Activated CD8-positive, alpha-beta memory T cell treated with anti-CD3 and anti-CD28 coated beads for 36 hours (primary cell): ENCODE measurements around the gene VPS18. TPM values are rescaled to one million over a fixed set of nuclear protein-coding genes. Genes with fewer than 3 reads are reported as not detected.

Experiments used
- CTCF ChIA-PET: fragments of 350-600 bp; sonication (Branson Sonifier 250); formaldehyde crosslinking; loops from one replicate; lab custom pipeline; 2021; ENCODE audit warnings: antibody characterized with exemption; lab: Charles Lee
- POLR2A ChIA-PET: fragments of 350-600 bp; sonication (Branson Sonifier 250); formaldehyde crosslinking; loops from one replicate; lab custom pipeline; 2021; ENCODE audit warnings: antibody characterized with exemption; lab: Charles Lee
- total RNA-seq, 2 experiments: library from RNA; stranded (reverse); gene quantifications; one replicate each; pipeline ENCODE4 v1.2.3, GENCODE V29; 2021

VPS18 gene
- total RNA-seq, 2 experiments from 2014 or later, result 16.0 to 16.8 TPM

DNA sequence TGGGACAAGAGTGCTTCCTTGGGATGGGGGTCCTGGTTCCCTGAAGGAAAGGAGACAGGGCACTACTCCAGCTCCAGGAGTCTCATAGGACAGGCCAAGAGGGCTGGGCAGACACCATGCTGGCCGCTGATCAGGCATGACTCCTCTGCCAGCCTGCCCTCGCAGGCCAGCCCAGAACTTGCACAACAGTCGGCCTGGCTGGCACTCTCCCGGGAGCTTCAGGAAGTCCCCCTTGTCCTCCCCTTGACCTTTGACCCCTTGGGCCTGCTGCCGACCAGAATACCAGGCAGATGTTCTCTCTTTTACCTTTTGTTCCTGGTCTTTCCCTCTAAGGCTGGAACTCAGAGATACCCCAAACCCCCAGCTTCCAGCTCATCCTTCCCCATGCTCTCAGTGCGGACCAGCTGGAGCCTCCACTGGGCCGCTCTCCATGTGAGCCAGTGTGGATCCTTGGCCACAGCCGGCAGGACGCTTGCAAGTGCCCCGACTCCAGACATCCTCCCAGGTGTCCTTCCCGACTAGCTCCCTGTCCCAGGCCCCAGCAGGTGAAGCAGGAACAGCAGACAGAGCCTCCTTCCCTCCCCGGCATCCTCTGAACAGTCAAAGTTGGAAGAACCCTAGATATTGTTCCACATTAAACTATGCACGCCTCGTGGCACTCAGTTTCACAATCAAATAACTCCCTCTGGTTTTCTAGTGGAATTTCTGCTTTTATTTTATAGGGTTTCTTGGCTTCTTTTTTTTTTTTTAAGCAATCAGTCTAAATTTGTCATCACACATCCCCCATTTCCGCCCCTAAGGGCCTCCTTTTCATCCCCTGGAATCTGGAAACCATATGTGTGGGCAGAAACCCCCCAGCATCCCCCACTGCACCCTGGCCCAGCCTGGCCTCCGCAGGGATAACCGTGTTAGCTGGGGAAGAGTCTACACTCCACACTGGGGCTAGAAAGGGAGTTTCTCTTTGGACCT is 15.7 kb downstream of the VPS18 start:
- CTCF ChIA-PET, result interaction anchor here (0.6 kb wide), 1 partner anchor 49 kb away, joined by 4 read pairs; no protein-coding TSS in a partner anchor
- POLR2A ChIA-PET, result no interaction called here

DNA sequence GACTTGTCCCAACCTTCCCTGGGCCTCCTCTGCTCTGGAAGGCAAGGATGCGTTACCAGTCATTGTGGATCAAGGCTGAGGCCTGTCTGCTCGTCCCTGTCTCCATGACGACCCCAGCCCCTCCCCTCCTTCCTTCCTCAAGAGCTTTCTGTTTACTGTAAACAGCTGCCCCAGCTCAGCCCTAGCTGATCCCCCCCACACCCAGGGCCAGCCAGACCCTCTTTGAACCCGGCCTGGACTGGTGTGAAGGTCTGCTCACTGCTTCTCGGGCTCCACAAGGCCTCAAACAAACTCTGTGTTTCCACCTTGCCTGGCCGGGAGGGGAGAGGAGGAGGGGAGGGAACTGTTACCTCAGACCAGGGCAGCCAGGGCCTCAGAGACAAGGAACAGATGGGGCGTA is 16.9 kb downstream of the VPS18 start:
- ChIA-PET POLR2A (no interaction called here), CTCF (no interaction called here)

DNA sequence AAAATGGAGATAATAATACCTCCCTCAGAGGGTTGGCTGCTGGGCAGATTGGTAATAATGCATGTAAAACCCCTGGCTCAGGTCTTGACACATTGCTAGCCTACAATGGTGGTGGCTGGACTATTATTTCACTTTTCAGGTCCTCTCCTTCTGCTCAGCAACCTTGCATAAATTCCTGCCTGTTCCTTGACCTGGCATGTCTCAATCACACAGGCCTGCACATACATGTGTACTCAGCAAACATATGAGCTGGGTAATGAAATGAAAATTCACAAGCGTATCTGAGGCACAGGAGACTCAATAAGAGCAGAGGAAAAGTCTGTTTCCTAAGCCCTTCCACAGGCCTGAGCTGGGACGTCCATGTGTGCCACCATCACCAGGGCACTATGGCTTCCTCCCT is 17.4 kb downstream of the VPS18 start:
- CTCF ChIA-PET, result interaction anchor here (0.6 kb wide), 1 partner anchor 18 kb away, joined by 3 read pairs; no protein-coding TSS in a partner anchor

DNA sequence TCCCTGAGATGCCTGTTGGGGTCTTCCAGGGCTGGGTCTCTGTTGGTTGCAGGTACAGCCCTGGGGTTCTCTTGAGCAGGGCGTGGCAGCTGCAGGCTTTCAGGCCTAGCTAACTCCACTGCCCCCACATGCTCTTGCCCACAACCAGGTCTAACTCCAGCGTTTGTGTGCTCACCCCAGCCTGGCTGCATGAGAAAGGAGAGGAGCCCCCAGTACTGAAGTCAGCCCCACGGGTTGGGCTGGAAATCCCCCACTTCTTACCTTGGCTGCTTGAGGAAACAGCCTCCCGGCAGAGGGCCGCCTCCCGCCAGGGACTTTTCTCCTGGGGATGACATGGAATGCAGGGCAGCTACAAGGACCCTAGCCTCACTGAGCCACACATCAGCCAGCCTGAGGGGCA is 18.2 kb downstream of the VPS18 start:
- CTCF ChIA-PET, result interaction anchor here (0.6 to 0.7 kb wide), 2 partner anchors 9 to 18 kb away, joined by 3 read pairs; no protein-coding TSS in a partner anchor
- POLR2A ChIA-PET, result no interaction called here

More for the DNA sequence above, 17.4 kb downstream of the VPS18 start:
- POLR2A ChIA-PET, result no interaction called here

DNA sequence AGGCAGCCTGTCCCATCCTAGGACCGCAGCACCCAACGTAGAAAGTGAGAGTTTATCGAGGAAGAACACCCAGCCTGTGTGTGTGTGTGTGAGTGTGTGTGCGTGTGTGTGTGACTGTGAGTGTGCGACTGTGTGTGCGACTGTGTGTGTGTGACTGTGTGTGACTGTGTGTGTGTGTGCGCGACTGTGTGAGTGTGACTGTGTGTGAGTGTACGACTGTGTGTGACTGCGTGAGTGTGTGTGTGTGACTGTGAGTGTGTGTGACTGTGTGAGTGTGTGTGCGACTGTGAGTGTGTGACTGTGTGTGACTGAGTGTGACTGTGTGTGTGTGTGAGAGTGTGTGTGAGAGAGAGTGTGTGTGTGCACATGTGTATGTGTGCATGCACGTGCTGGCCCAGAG is 19.8 kb downstream of the VPS18 start:
- ChIA-PET POLR2A (no interaction called here), CTCF (interaction anchor here (0.5 to 3.2 kb wide), 2 partner anchors 9 to 235 kb away, joined by 3 to 15 read pairs; no protein-coding TSS in a partner anchor)

DNA sequence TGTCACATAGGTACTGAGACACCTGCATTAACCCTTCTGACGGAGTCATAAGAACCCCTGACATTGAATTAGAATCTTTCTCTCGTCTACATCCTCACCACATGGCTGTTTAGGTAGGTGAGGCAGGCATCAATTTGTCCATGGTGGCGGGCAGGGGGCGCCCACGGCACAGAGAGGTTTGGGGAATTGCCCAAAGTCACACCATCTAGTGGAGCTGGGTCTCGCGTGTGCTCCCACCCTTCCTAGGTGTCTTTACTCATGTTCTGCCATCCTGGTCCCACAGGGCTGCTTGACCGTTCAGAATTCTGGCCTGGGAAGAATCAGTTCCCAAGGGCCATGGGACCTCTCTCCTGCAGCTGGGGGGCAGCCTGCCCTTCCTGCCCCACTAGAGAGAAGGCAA is 20.2 kb downstream of the VPS18 start:
- CTCF ChIA-PET, result interaction anchor here (0.5 to 3.2 kb wide), 4 partner anchors 9 to 235 kb away, joined by 3 to 15 read pairs (median 3); partner anchors contain the start of gene DLL4
- POLR2A ChIA-PET, result no interaction called here

DNA sequence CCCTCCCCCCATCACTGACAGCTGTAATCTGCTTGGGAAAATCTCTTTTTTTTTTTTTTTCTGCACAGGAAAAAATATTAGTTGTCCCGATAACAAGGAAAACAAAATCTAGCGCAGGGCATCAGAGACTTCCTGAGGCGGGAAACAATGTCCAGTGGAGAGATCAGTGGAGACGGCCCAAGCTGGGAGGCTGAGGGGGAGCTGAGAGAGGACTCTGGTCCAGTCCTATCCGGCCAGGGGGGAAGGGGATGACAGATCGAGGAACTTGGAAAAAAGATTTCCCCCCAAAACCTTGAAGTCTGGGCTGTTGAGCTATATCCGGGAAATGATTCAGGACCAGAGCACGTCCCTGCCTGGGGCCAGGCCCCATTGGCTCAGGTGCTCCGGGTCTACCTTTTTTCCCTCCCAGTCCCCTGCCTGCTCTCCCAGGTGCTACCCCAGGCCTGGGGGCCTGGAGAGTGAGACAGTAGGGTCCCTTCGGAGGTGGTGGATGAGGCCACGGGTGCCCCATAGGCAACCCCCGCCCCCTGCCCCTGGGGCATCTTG is 20.9 kb downstream of the VPS18 start:
- ChIA-PET CTCF (interaction anchor here (0.7 to 3.2 kb wide), 4 partner anchors 10 to 93 kb away, joined by 3 to 15 read pairs (median 3); partner anchors contain the start of gene DLL4), POLR2A (interaction anchor here (0.6 kb wide), 1 partner anchor 9 kb away, joined by 3 read pairs; no protein-coding TSS in a partner anchor)

DNA sequence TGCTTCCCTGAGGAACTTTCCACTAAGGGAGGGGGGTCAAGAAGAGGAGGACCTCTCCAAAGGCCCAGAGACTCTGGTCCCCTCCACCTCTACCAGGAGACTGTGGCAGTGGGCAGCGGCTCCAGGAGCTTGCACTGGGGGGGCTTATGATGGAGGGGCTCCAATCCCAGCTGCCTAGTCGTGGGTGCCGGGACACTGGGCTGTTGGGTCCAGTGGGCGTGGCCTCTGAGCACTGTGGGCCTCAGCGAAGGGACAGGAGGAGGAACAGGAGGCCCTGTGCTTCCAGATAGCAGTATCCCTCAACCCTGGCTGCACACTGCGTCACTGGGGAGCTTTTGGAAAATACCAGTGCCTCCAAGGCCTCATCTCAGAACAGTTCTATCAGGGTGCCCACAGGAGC is 21.4 kb downstream of the VPS18 start:
- CTCF ChIA-PET, result interaction anchor here (0.7 to 3.2 kb wide), 4 partner anchors 10 to 93 kb away, joined by 3 to 15 read pairs (median 3); partner anchors contain the start of gene DLL4
- POLR2A ChIA-PET, result interaction anchor here (0.6 kb wide), 1 partner anchor 9 kb away, joined by 3 read pairs; no protein-coding TSS in a partner anchor

DNA sequence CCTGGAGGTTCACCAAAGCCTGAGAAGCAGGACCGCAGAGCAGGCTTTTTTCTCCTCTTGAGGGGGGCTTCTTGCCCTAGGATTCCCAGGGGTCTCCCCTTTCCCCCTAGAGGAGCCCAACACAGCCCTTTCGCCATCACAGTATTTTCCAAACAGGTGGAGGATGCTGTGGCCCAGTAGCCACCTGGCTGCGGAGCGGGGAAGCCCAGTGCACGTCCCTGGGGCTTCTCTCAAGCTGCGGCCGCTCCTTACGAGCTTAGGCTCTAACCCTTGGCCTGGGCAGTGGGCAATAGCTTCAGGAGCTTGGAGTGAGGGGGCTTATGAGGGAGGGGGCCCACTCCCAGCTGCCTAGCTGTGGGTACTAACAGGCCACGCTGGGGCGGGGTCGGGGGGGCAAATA is 23.3 kb downstream of the VPS18 start:
- ChIA-PET POLR2A (no interaction called here), CTCF (interaction anchor here (1.1 to 1.3 kb wide), 2 partner anchors 8 to 10 kb away, joined by 3 to 4 read pairs; no protein-coding TSS in a partner anchor)

DNA sequence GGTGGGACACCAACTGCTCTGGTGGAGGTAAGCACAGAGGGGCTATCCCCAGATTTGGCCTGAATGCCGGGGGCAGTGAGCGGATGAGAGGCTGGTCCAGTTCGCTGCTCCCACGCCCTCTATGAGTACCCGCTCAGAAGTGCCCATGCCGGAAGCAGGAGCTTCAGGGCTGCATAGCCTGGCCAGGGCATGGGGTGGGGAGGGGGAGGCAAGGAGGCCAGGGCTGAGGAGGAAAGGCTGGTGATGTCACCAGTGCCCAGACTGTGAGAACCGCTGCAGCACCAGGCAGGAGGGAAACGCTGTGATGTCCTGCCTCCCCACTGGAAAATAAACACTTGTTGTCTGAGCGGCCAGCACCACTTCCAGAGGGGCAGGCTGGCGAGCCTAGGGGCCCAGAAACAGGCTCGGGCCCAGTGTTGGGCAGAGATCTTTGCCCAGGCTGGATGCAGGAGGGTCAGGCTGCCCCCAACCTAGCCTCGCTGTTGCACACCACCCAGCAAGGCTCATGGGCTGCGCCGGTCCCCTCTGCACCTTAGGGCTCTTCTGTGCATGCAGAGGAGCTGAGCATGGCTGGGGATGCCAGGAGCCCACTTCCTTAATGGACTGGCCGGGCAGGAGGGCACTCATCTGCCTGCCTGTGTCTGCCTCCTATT is 24.0 kb downstream of the VPS18 start:
- ChIA-PET CTCF (interaction anchor here (0.5 to 1.3 kb wide), 2 partner anchors 10 to 76 kb away, joined by 3 to 4 read pairs; no protein-coding TSS in a partner anchor), POLR2A (no interaction called here)

DNA sequence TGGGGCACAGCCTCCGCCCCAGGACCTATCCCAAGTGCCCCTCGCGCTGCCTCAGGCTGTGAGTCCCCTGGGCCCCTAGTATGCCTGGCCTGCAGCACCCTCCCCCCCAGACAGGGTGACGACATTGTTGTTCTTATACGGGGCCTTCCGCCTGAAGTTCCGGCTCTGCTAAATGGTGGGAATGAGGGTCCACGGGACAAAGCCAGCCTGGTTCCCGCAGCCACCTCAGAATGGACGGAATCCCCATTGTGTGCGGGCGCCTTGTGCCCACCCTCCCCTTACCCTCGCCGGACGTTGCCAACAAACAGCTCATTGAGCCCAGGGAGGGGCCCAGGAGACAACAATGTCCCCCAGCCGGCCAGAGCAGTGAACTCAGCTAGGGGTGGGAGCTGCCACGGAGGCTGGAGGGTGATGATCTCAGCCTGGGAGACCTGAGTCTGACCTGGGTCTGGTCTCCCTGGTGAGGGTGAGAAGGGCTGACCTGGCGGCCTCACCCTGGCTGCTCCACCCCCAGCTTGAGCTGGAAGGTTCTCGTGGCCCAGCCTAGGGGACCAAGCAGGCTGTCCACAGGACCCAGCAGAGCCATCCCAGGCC is 24.6 kb downstream of the VPS18 start:
- POLR2A ChIA-PET, result no interaction called here
- CTCF ChIA-PET, result interaction anchor here (0.5 kb wide), 1 partner anchor 77 kb away, joined by 3 read pairs; no protein-coding TSS in a partner anchor

DNA sequence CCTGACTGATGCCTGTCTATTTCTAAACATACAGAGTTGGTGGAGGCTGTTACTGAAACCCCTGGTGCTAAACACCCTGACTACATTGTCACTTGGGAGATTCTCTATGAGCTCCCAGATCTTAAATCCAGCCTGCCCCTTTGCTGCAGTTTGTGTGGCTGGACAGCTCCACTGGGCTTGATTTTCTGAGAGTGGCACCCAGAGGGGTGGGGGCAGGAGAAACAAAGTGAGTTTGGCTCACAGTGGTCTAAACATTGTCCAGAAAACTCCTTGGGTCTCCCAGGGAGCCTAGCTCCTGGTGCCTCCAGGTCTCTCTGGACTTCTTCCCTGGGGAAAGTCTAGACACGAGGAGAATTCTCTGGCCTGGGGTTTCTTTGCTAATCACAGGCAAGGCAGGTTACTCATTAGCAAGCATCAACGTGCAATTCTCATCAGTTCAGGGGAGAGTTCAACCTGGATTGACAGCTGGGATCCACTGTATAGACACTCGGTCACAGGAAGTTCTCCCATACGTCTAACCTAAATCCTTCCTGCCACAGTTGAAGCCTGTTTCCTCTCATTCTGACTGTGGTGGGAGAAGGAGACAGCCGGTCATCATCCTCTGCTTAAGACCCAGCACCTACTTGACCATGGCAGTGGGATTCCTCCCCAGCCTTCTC is 27.8 kb downstream of the VPS18 start:
- CTCF ChIA-PET, result interaction anchor here (1.4 kb wide), 1 partner anchor 9 kb away, joined by 4 read pairs; no protein-coding TSS in a partner anchor
- POLR2A ChIA-PET, result no interaction called here

DNA sequence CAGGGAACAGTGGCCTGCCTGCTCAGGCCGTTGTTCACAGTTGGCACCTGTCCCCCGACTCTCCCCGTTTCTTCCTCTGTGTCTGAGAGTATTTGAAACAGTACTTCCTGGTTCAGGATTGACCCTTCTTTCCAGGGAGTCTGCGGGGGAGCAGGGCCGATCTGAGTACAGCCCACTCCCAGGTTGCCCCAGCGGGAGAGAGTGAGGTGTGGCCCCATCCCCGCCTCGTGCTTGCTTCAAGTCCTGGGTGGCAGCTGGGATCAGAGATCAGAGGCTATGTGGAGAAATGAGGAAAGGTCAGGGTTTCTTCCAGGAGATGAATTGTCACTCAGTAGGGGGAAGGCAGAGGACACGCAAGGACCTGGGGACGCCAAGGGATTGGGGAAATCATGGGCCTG is 28.4 kb downstream of the VPS18 start:
- ChIA-PET POLR2A (no interaction called here), CTCF (interaction anchor here (1.4 to 1.8 kb wide), 2 partner anchors 8 to 30 kb away, joined by 4 read pairs; no protein-coding TSS in a partner anchor)

DNA sequence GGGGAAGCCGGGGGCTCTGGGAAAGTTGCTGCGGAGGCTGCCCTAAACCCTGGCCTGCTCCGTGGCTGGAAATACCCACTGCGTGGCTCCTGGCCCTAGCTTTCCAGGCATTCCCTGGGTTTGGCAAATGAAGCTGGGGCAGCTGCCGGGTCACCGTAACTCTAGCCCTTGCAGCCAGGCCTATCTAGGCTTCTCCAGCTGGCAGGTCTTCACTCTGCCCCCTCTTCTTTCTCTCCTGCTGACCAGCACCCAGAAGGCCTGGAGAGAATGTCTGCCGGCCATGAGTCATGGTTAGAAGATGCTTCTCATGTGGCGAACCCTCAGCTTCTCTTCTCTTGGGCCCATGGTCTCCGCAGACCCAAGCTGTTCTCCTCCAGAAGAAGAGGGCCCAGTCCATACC is 29.3 kb downstream of the VPS18 start:
- ChIA-PET CTCF (interaction anchor here (1.4 to 1.8 kb wide), 3 partner anchors 18 to 29 kb away, joined by 4 to 6 read pairs (median 5); no protein-coding TSS in a partner anchor), POLR2A (no interaction called here)

DNA sequence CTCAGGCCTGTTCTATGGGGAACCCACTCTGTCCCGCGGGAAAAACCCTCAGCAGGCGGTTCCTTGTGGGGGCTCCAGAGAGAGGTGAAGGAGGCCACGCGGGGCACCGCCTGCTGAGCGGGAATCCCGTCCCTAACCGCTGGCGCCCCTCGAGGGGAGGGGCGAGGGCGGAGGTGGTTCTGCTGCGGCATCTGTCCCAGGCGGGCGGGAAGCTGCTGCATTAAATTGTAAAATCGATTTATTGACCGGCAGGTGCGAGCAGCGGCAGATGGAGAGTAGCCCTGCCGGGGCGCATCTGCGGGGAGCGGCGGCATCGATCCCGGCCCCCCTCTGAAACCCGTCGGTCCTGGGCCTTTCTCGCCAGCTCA is 31.2 kb downstream of the VPS18 start:
- ChIA-PET CTCF (interaction anchor here (0.8 to 9.3 kb wide), 3 partner anchors 8 to 27 kb away, joined by 3 to 71 read pairs (median 3); no protein-coding TSS in a partner anchor), POLR2A (no interaction called here)

DNA sequence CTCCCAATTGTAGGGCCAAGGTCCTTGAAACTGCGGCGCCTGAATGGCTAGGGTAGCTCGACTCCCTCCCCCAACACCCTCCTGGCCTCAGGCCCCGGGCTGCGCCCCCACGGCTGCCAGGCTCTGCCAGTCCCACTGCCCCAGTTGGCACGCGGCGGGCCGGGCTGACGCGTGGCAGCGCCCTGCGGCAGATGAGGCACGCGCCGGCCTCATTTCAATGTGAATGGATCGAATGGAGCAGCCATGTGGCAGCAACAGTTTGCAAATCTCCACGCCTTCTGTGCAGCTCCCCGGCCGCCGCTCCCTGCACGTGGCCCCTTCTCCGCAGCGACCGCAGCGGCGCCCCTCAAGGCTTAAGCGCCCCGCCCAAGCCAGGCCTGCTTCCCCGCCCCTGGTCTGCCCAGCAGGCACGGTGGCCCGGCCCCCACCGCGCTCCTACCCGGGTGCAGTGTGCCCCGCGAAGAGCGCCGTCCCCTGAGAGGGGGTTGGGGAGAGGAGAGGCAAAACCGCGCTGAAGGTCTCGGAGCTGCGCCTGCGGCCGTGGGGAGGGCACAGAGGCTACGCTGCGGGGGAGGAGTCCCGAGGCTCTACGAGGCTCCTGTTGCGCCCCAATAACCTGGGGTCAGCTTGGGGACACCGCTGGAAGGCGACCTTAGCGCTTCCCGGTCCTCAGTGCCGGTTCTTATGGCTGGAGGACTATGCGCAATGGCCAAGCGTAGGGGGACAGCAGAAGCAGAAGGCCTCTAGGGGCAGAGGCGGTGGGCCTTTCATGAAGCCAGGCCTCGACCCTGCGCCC is 31.8 kb downstream of the VPS18 start:
- ChIA-PET POLR2A (no interaction called here), CTCF (interaction anchor here (0.8 to 9.3 kb wide), 3 partner anchors 9 to 27 kb away, joined by 3 to 71 read pairs (median 3); no protein-coding TSS in a partner anchor)
